SHP77 treated with DMSO at 0.1 percent for 48 hours (cell line): ENCODE data around the gene CFAP69.
"Not testable (repeated sequence)": the region's sequence is repeated elsewhere in the genome, so short reads cannot be mapped to it uniquely, and the experiment has no call there.

Source experiments
- DNase-seq: peaks from one replicate; lab custom pipeline; 2025; lab: John Stamatoyannopoulos, UW

Gene CFAP69

GRCh38 chr7:90272242-90272641, 27.3 kb downstream of the CFAP69 start:
- DNase-seq = no peak

- DNase-seq = no peak
Observed at GRCh38 chr7:90274161-90274560, 29.2 kb downstream of the CFAP69 start.

GRCh38 chr7:90276033-90276728, 31.2 kb downstream of the CFAP69 start:
- DNase-seq = no peak

GRCh38 chr7:90288154-90288553, 43.2 kb downstream of the CFAP69 start:
- DNase-seq = no peak

- DNase-seq = no peak
Observed at GRCh38 chr7:90290244-90291113, 45.5 kb downstream of the CFAP69 start.

GRCh38 chr7:90298145-90299038, 53.4 kb downstream of the CFAP69 start:
- peak; percentile 27 for DNase-seq

GRCh38 chr7:90303241-90303640, 58.3 kb downstream of the CFAP69 start:
- DNase-seq = no peak

GRCh38 chr7:90309872-90310271, 64.9 kb downstream of the CFAP69 start:
- DNase-seq = no peak

- DNase-seq = no peak
Observed at GRCh38 chr7:90311175-90311574, 66.2 kb downstream of the CFAP69 start.

GRCh38 chr7:90312745-90313144, 67.8 kb downstream of the CFAP69 start:
- DNase-seq = no peak

- no peak for DNase-seq
Observed at GRCh38 chr7:90313907-90314306, 68.9 kb downstream of the CFAP69 start.

- no peak for DNase-seq
Observed at GRCh38 chr7:90320014-90320413, 75.0 kb downstream of the CFAP69 start.

GRCh38 chr7:90320418-90320800, 75.4 kb downstream of the CFAP69 start:
- DNase-seq = no peak

GRCh38 chr7:90320801-90321494, 76.0 kb downstream of the CFAP69 start, which contains the start of gene FAM237B:
FAM237B (minus strand) TSS chr7:90321304; CDS start chr7:90319748, 1,556 bp downstream.
- DNase-seq = no peak

- no peak for DNase-seq
Observed at GRCh38 chr7:90322837-90323236, 77.9 kb downstream of the CFAP69 start.

- no peak for DNase-seq
Observed at GRCh38 chr7:90326500-90326899, 81.5 kb downstream of the CFAP69 start.

- DNase-seq = no peak
Observed at GRCh38 chr7:90334193-90334843, 89.3 kb downstream of the CFAP69 start.

GRCh38 chr7:90334926-90335325, 90.0 kb downstream of the CFAP69 start:
- not testable (repeated sequence) for DNase-seq

GRCh38 chr7:90337106-90337505, 92.1 kb downstream of the CFAP69 start:
- DNase-seq = no peak

- no peak for DNase-seq
Observed at GRCh38 chr7:90345016-90345415, 100.0 kb downstream of the CFAP69 start.
